T-helper 9 cell (primary cell): ENCODE data around the gene INHBC.
"Not testable (repeated sequence)": the region's sequence is repeated elsewhere in the genome, so short reads cannot be mapped to it uniquely, and the experiment has no call there.

Experiments
- DNase-seq: peaks from one replicate; pipeline ENCODE4 v3.0.0-alpha.2; 2020
- total RNA-seq, 2 donors: gene quantifications; one replicate each; lab custom pipeline; 2026; lab: John Stamatoyannopoulos, UW

INHBC gene, protein sequence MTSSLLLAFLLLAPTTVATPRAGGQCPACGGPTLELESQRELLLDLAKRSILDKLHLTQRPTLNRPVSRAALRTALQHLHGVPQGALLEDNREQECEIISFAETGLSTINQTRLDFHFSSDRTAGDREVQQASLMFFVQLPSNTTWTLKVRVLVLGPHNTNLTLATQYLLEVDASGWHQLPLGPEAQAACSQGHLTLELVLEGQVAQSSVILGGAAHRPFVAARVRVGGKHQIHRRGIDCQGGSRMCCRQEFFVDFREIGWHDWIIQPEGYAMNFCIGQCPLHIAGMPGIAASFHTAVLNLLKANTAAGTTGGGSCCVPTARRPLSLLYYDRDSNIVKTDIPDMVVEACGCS
- 0 reads per million in 2 donors for total RNA-seq

DNA sequence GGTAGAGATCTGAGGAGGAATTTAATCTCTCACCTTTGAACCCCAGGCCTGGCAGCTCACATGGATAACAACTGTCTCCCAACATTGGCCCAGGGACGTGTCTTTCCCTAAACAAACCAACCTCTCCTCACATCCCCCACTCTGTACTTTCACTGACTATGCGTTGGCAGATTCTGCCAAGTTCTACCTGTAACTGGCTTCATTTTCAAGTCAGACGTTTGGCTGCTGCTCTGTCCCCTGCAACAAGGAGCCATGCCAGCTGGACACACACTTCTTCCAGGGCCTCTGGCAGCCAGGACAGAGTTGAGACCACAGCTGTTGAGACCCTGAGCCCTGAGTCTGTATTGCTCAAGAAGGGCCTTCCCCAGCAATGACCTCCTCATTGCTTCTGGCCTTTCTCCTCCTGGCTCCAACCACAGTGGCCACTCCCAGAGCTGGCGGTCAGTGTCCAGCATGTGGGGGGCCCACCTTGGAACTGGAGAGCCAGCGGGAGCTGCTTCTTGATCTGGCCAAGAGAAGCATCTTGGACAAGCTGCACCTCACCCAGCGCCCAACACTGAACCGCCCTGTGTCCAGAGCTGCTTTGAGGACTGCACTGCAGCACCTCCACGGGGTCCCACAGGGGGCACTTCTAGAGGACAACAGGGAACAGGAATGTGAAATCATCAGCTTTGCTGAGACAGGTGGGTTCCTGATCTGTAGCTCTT, at the start of gene INHBC:
TSS of gene INHBC (plus strand) at position 268 of the 707 bp plus-strand sequence. CDS start at position 371, 103 bp downstream.
- DNase-seq = no peak

DNA sequence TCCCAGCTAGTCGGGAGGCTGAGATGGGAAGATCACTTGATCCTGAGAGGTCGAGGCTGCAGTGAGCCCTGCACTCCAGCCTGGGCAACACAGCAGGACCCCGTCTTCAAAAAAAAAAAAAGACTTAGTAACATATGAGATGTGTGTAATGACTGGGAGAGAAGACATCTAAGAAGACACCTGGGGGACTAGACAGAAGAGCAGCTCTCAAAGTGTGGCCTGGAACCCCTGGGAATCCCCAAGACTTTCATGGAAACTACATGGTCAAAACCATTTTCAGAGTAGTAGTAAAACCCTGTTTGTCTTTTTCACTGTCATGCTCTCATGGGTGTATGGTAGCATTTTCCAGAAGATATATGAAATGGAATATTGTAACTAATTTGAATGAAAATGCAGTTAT, 49.0 kb upstream of the INHBC start:
- DNase-seq = no peak

DNA sequence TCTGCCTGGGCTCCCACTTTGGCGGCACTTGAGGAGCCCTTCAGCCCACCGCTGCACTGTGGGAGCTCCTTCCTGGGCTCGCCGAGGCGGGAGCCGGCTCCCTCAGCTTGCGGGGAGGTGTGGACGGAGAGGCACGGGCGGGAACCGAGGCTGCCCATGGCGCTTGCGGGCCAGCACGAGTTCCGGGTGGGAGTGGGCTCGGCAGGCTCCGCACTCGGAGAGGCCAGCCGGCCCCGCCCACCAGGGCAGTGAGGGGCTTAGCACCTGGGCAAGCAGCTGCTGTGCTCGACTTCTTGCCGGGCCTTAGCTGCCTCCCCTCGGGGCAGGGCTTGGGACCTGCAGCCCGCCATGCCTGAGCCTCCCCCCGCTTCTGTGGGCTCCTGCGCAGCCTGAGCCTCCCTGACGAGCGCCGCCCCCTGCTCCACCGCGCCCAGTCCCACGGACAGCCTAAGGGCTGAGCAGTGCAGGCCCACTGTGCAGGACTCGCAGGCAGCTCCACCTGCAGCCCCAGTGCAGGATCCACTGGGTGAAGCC, 48.3 kb upstream of the INHBC start:
- DNase-seq = no peak

DNA sequence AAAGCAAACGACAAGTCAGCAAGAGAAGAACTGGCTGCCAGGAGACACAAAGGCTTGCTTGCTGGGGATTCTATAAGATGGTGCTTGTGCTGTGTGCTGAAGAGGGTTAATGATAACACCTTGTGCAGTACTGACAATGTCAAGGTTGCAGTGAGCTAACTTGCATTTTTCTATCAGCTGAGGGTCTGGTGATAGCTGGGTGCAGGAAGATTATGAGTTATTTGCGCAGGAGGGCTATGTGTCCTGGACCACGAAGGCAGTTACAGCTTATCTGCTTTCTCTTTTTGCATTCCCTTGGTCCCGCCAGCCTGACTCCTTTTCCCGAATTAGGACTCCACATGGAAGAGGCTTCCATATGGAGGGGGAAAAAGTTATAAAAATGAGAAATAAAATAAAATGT, 46.2 kb upstream of the INHBC start:
- no peak for DNase-seq

DNA sequence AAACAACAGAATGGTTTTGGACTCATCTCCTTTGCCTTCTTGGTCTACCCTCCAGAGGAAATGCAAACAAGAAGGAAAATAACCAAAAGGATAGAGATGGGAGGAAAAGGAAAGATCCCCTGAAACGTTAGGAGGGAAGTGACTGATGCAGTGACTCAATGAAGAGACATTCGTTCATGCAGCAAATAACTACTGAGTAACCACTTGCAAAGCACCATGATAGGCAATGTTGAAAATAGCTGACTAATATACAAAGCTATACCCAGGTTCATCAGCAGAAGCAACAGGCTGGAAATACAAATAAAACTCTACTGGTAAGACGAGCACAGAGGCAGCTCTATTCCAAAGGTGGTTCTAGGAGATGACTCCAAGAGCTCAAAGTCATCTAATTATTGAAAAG, 45.6 kb upstream of the INHBC start:
- no peak for DNase-seq

DNA sequence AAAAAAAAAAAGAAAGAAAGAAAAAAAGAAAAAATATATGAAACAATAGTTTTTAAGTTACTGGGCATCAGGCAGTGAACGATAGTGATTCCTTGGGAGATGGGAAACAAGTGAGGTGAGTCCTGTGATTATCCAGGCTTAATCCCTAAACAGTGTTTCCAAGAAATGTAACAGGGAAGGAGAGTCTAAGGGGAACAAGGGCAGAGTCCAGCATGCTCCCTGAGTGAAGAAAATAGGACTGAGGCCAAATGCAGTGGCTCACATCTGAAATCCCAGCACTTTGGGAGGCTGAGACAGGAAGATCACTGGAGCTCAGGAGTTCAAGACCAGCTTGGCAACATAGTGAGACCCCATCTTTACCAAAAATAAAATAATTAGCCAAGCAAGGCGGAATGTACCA, 44.4 kb upstream of the INHBC start:
- DNase-seq = no peak

DNA sequence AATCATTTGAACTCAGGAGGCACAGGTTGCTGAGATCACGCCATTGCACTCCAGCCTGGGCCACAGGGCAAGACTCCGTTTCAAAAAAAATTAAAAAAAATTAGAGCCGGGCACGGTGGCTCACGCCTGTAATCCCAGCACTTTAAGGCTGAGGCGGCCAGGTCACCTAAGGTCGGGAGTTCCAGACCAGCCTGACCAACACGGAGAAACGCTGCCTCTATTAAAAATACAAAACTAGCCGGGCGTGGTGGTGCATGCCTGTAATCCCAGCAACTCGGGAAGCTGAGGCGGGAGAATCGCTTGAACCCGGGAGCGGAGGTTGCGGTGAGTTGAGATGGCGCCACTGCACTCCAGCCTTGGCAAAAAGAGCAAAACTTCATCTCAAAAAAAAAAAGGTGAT, 39.5 kb upstream of the INHBC start:
- DNase-seq = no peak

DNA sequence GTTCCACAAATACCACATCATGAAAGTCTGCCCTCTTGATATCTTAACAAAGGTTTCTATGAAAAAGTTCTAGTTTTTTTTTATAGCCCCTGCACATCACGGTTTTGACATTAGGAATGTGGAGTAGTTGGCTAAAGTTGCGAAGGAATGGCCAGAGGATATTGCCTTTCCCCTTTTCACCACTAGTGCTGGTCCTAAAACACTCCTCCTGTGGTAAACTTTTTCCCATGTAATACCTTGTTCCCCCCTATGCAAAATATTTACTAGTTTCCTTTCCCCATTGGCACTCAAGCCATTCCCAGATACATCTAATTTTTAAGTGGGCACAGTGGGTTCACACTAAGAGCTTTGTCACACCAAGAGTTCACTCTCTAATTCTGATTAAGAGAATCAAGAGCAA, 37.1 kb upstream of the INHBC start:
- no peak for DNase-seq

DNA sequence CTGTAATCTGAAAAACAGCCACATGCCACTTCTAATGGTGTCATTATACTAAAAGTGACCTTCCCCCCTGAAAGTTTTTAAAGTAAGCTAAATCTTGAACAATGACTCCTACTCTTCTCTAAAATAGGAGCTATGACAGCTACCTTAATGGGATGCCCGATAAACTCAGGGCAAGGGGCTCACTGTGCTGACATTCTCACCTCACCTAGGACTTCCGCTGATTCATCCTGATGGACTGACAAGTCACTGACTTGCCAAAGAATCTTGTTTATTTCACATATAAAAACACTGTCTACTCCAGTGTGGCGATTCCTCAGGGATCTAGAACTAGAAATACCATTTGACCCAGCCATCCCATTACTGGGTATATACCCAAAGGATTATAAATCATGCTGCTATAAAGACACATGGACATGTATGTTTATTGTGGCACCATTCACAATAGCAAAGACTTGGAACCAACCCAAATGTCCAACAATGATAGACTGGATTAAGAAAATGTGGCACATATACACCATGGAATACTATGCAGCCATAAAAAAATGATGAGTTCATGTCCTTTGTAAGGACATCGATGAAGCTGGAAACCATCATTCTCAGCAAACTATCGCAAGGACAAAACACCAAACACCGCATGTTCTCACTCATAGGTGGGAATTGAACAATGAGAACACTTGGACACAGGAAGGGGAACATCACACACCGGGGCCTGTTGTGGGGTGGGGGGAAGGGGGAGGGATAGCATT, 34.7 kb upstream of the INHBC start:
- DNase-seq = not testable (repeated sequence)

DNA sequence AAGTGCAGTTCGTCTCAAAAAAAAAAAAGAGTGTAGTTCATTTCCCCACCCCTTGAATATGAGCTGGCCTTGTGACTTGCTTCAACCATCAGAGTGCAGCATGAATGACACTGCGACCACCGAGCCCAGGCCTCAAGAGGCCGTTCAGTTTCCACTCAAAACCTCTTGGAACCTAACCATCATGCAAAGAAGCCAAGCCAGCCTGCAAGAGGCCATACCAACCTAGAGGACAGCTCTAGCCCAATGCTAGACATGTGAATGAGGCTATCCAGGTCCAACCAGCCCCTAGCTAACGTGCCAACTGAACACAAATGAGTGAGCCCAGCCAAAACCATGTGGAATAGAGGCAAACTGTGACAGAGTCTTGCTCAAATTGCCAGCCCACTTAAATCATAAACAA, 33.4 kb upstream of the INHBC start:
- no peak for DNase-seq

DNA sequence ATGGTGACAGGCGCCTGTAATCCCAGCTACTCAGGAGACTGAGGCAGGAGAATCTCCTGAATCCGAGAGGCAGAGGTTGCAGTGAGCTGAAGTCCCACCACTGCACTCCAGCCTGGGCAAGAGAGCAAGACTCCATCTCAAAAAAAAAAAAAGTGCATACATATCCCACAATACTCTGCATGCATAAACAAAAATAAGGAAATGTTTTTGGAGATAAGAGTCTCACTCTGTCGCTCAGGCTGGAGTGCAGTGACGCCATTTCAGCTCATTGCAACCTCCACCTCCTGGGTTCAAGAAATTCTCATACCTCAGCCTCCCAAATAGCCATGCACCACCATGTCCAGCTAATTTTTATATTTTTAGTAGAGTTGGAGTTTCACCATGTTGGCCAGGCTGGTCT, 32.4 kb upstream of the INHBC start:
- not testable (repeated sequence) for DNase-seq

DNA sequence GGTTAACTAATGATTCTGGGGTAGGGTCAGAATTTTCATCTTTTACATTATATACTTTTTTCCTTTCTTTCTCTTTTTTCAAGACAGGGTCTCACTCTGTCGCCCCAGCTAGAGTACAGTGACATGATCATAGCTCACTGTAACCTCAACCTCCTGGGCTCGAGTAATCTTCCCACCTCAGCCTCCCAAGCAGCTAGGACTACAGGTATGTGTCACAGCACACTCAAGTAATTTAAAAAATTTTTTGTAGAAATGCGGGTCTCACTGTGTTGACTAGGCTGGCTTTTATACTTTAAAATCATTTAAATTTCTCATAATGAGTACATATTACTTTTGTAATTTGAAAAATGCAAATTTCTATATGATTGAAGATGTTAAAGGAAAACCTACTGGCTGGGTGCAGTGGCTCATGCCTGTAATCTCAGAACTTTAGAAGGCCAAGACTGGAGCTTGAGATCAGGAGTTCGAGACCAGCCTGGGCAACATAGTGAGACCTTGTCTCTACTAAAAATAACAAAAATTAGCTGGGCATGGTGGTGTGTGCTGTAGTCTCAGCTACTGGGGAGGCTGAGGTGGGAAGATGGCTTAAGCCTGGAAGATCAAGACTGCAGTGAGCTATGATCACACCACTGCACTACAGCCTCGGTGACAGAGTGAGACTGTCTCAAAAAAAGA, 29.5 kb upstream of the INHBC start:
- DNase-seq = no peak

DNA sequence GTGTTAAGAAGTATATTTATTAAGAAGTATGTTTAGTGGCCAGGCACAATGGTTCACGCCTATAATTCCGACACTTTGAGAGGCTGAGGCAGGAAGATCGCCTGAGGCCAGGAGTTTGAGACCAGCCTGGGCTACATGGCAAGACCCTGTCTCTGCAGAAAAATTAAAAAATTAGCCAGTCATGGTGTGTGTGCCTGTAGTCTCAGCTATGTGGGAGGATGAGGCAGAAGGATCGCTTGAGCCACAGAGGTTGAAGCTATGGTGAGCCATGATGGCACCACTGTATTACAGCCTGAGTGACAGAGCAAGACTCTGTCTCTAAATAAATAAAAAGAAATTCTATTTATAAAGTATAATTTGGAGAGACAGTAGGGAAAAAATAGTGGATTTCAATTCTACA, 24.1 kb upstream of the INHBC start:
- DNase-seq = no peak

DNA sequence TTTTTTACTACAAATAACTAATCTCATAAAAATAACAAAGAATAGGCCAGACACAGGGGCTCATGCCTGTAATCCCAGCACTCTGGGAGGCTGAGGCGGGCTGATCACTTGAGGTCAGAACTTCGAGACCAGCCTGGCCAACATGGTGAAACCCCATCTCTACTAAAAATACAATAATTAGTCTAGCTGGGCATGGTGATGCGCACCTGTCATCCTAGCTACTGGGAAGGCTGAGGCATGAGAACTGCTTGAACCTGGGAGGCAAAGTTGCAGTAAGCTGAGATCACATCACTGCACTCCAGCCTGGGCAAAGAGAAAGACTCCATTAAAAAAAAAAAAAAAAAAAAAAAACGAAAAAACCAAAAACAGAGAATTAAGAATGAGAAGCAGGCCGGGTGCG, 20.4 kb upstream of the INHBC start:
- not testable (repeated sequence) for DNase-seq

DNA sequence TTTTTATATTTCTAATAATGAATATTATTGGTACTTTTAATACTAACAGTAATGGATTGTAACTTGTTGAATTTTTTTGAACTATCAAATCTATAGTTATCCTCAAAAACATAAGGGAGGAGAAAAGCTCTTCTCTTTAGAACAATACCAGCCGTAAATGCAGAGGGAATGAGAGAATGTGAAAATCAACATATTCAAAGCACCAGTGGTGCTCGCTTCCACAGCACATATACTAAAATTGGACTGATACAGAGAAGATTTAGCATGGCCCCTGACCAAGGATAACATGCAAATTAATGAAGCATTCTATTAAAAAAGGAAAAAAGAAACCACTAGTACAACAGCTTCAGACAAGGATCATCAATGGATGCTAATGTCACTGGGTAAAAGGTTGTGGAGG, 19.5 kb upstream of the INHBC start:
- no peak for DNase-seq

DNA sequence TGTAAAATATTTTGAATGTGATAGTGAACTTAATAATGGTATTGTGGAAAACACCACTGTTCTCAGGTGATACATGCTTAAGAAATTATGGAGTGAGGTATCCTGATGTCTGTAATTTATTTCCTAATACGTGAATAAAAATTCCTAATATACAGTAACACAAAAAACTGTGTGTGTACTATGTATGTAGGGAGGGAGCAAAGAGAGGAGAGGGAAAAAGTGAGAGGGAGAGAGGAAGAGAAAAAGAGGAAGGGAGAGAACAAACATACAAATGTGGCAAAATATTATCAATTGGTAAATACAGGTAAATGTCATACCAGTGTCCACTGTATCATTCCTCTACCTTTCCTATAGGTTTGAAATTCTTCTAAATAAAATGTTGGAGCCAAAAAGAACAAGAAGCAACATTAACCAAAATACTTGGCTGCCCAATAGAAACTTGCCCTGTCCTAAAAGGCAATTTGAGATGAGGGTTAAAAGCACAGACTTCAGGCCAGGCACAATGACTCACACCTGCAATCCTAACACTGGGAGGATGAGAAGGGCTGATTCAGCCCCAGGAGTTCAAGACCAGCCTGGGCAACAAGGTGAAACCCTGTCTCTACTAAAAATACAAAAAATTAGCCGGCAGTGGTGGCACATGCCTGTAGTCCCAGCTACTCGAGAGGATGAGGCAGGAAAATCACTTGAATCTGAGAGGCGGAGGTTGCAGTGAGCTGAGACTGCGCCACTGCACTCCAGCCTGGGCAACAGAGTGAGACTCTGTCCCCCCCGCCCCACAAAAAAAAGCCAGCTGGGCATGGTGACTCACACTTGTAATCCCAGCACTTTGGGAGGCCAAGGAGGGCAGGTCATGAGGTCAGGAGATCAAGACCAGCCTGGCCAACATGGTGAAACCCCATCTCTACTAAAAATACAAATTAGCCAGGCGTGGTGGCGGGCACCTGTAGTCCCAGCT, 18.3 kb upstream of the INHBC start:
- no peak for DNase-seq

DNA sequence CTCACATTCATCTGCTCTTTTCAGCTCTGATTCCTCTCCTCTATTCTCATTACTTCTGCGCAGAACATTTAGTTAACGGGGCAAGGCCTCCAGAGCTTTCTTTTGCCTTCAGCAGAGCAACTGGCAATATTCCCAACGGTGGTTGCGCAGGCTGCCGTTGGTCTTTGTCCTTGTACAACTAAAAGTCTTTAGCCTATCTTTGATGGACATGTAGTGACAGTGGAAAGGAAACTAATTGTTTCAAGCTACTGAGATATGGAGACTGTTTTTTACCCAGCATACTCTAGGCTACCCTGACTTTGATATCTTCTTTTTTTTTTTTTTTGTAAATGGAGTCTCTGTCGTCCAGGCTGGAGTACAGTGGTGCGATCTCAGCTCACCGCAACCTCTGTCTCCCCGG, 16.3 kb upstream of the INHBC start:
- DNase-seq = no peak

DNA sequence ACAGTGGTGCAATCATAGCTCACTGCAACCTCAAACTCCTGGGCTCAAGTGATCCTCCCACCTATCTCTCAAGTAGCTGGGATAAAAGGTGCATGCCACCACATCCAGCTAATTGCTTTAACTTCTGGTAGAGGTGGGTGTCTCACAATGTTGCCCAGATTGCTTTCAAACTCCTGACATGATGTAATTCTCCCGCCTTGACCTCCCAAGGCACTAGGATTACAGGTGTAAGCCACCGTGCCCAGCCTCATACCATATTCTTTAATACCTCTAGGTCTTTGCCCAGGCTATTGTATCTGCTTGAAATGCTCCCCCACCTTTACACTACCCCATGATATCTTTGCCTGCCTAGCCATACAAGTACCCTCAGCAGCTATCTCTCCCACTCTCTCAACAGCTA, 15.1 kb upstream of the INHBC start:
- DNase-seq = no peak

DNA sequence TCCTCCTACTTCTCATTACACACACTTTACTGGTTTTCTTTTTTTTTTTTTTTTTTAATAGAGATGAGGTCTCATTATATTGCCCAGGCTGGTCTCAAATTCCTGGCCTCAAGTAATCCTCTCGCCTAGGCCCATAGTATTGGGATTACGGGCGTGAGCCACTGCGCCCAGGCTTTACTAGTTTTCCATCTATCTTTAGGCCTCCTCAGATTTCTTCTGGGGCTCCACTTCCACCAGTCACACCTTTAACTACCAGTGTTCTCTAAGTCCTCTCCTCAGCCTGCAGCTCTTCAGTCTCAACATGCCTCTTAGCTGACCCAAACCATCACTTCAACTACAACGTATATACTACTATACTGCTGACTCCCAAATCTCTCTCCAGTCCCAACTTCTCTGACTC, 14.1 kb upstream of the INHBC start:
- no peak for DNase-seq

DNA sequence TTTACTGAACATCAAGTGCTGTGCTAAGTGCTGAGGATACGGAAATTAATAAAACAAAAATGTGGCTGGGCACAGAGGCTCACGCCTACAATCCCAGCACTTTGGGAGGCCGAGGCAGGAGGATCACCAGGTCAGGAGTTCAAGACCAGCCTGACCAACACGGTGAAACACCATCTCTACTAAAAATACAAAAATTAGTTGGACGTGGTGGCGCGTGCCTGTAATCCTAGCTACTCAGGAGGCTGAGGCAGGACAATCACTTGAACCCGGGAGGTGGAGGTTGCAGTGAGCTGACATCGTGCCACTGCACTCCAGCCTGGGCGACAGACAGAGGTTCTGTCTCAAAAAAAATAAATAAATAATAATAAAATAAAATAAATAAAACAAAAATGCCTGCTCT, 7.6 kb upstream of the INHBC start:
- not testable (repeated sequence) for DNase-seq

DNA sequence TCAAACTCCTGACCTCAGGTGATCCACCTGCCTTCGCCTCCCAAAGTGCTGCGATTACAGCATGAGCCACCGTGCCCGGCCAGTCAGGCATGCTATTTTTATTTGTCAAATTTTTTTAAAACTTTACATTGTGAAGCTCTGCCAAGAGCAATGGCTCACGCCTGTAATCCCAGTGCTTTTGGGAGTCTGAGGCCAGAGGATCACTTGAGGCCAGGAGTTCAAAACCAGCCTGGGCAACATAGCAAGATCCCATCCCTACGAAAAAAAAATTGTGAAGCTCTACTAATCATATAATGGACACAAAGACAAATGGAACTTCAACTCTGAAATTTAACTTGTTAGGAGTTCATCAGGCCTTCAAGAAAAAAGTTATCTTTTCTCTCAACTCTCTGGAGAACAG, 5.6 kb upstream of the INHBC start:
- DNase-seq = no peak
